MV-4-11 (cell line): ENCODE measurements around the gene MTF1.

ENCODE experiments used
- DNase-seq: peaks from one replicate; lab custom pipeline; 2025; lab: John Stamatoyannopoulos, UW

Gene MTF1

DNA sequence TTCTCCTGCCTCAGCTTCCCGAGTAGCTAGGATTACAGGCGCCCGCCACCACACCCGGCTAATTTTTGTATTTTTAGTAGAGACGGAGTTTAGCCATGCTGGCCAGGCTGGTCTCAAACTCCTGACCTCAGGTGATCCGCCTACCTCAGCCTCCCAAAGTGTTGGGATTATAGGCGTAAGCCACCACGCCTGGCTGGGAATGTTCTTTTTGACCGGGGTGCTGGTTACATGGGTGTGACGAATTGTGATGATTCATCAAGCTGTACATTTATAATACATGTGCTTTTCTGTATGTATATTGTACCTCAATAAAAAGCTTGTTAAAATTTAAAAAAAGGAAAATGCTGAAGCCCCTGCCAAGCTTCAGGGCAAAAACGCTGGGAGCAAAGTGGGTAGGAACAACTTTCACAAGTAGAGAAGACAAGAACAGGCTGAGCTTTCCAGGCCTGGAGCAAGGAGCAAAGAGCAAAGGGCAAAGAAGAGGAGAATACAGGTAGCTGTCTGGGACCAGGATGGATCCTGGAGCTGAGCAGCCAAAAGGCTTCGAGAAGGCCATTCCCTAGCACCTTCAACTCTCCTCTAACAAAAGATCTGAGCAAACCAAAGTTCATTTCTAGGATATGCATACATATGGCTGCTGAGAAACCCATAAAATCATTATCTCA is 30.9 kb downstream of the MTF1 start:
- DNase-seq = no peak

DNA sequence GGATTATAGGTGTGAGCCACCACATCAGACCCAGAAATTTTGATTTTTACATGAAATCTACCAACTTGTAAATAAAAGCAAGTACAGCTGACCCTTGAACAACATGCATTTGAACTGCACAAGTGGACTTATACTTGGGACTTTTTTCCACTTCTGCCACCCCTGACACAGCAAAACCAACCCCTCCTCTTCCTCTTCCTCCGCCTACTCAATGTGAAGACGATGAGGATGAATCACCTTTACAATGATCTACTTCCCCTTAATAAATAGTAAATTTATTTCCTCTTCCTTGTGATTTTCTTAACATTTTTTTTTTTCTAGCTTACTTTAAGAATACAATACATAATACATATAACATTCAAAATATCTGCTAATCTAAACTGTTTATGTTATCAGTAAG is 33.9 kb downstream of the MTF1 start:
- peak; percentile 42 for DNase-seq

DNA sequence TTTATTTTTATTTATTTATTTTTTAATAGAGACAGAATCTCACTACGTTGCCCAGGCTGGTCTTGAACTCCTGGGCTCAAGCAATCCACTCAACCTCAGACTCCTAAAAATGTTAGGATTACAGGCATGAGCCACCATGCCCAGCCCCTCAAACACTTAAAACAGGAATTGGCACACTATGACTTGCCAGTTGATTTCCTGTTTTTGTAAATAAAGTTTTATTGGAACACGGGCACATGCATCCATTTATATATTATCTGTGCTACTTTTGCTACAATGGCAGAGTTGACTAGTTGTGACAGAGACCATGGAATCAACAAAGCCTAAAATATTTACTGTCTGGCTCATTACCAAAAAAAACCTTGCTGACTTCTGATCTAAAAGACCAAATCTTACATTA is 35.4 kb downstream of the MTF1 start:
- no peak for DNase-seq

DNA sequence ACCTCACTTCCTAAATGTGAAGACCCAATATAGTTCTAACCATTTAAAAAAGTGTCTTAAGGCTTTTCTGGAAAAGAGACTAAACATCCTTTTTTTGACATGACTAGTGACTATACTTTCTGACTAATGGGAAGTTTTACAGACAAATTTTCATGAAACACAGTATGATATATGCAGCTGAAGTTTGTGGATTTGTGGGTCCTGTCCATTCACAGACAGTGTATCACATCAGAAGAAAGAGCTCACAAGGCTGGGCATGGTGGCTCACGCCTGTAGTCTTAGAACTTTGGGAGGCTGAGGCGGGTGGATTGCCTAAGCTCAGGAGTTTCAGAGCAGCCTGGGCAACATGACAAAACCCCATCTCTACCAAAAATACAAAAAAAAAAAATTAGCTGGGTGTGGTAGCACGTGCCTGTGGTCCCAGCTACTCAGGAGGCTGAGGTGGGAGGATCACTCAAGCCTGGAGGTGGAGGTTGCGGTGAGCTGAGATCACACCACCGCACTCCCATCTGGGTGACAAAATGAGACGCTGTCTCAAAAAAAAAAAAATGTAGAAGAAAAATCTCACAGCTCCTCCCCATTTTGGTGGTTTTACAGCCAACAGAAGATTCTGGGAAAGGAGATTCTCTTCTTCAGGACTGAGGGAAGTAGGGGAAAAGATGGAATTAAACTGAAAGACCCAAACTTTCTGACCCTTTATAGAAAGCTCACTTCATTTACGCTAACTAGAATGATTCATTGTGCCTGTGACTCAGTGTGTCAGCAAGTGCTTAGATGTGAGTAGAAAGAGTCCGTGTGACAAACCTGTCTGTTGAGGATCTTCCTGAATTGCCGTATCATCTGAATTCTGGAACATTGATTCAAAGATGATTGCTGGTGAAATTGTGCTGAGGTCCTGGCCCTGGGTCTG is 36.2 kb downstream of the MTF1 start:
- no peak for DNase-seq

DNA sequence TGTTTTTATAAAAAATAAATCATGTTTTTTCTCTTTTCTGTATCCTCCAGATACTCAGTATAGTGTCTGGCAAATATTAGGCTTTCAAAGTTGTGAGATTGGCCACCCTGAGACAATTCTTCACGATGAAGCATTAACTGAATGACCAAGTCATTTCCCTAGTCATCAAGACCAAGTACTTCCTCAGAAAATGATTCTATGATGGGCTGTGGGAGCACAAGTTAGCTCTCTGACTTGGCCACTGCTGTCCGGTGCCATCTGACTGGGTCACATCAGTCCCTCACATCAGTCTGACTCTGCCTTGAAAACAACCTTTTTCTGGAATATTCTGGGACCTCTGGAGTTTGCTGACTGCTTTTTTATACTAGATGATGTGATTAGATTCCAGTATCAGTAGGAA is 37.9 kb downstream of the MTF1 start:
- DNase-seq = no peak

DNA sequence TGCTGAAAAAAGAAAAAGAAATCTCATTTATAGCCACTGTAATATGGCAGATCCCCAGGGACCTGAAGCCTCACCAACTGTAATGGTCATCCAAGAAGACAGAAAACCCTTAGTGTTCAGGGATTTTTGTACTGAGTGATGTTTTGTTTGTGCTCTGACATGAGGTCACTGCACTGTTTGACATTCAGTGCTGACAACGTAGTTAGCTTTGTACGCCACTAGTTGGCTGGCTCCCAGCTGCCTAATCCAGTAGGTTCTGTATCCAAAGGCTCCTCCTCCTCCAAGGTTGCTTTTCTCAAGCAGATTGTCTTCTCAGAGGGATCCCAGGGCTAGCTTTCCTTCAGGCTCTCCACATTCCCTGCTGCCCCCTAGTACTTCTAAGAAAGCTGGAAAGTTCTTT is 41.9 kb downstream of the MTF1 start:
- DNase-seq = no peak

DNA sequence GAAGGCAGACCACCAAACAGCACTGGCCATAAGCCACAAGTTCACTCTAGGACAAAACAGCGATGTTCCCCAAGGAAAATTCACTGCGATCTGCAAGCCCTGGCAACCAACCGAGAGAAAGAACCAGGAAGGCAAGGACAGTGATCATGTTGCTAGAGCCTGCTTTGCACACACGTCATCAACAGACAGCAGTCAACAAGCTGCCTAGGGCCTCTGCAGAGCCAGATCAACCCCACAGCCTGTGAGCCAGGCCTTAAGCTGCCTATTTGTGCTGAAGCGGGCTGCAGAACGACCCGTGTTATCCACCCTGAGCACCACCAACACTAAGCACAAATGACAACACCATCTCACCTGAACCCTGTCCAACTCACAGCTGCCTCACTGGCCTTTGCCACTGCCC is 45.1 kb downstream of the MTF1 start:
- no peak for DNase-seq

DNA sequence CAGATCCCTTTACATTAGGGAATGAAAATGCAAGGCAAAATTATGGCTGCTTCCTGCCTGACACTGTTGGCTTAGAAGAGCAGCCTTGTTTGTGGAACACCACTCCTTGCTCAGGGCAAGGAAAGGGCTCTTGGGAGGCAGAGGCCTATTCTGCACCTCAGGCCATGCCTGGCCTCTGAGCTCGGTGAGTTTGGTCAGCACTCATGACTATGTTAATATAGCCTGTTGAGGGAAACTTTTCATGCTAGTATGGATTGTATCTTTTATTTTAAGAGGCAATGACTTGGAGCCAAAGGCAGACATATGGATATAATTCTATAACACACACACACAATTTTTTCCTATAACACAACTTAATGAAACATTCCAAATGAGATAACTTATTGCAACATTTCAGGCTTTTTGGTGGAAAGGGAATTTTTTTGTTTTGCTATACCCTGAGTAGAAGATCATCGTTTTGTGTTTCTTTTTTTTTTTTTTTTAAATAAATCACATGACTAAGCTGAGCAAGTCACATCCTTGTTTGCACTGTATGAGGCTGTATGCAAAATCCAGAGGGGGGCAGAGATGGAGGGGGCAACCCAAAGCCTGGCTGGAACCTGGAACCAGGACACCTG is 45.8 kb downstream of the MTF1 start:
- no peak for DNase-seq

DNA sequence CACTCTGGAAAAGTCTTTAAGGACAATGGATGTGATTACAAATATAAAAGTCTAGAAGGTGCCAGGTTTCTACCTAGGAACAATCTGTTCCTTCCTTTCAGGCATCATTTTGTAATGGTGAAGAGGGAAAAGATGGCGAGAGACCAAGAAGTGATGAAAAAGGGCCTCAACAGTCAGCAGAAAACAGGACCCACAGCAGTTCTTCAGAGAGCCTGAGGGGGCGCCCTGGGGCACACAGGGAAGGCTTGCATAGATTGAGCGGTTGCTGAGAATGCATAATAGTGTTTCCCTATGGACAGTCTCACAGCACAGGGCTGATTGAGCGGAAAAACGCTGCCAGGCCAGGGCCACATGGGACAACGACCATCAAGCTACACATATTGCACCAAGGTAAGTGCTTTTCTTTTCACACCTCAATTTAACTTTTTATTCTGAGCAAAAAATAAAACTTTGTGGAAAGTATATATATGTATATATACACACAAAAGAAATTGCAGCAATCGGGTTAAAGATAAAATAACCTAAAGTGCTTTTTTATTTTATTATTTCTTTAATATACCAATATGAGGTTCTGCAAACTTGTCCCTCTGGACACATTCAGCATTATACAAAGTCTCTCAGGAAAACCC is 48.3 kb downstream of the MTF1 start:
- DNase-seq = peak; percentile 65

DNA sequence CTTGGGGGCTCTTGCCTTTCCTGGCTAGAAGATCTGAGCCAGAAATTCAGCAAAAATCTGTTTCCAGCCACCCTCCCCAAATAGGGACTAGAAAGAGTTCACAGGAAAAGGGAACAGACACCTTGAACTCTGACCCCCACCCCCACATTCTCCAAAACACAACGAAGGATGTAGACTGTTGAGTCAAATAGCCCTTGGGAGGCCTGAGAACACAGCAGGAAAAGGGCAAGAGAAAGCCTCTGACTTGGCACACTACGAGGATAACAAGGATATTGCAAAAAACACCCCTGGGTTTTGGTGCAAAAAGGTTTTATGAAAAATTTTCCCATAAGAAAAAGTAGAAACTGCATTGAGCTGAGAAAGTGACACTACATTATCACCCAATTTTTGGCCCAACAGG is 49.5 kb downstream of the MTF1 start:
- no peak for DNase-seq

DNA sequence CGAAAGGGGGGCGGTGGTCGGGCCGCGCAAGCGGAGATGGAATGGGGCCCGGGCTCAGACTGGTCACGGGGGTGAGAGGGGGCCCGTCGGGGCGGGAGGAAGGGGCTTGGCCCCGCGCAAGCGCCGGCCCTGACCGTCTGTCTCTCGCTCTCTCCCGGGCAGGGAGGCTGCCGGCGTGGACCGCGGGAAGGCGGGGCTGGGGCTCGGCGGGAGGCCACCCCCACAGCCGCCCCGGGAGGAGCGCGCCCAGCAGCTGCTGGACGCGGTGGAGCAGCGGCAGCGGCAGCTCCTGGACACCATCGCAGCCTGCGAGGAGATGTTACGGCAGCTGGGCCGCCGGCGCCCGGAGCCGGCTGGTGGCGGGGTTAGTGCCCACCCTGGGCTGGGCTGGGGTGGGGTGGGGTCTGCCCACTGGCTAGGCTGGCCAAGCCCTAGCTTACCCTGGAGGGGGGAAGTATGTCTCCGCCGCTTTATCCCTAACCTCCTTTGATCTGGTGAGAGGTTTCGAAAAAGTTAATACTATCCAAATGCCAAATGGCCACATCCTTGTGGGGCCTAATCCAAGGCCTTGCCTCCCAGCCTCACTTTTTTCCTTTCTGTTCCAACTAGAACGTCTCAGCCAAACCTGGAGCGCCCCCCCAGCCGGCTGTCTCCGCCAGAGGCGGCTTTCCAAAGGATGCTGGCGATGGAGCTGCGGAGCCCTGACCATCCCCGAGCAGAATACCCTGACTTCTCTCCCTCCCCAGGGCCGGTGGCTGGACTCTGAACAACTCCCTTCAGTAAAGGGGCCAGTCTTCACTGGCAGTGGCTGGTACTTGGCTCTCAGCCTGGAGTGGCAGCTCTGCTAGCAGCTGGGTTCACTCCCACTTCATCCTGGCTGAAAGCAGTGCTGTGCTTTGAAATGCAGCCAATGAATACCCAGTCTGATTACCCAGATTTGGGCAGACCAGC is 50.7 kb downstream of the MTF1 start:
- no peak for DNase-seq

DNA sequence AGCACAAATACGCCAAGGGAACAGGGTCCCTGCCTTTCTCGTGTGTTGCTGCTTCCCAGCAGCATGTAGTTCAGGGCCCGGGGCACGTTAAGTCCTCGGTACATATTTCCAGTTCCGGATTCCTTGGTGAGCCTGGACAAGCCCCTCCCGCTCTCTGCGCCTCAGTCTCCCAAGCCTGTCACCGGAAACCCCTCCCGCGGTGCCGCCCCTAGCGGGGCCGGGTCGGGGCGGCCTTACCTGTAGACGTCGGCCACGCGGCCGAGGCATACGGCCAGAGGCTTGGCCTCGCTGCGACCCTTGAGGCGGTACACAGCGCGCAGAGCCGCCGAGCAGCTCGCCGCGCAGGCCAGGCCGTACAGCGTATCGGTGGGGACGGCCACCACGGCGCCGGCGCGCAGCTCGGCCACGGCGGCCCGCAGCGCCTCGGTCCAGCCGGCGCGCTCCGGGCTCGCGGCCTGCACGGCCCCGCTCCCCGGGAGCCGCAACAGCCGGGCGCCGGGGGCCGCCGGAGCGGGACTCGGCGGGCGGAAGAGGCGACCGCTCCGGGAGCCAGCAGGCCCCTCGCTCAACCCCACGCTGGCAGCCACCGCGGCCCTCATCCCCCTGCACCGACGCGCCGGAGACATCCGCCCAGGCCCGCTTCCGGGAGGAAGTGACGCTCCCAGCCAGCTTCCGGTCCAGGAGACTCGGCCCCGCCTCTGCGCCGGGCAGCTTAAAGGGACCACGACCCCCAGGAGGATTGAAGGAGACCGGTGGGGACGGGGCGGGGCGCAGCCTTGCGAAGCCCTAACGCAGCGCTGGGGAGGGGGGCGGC is 51.6 kb downstream of the MTF1 start, which contains the start of the genes C1orf122 and YRDC:
TSS of gene C1orf122 (plus strand) at position 236 of the 814 bp plus-strand sequence. CDS start 615 bp downstream, outside the sequence.
TSS of gene YRDC (minus strand) at position 654 of the 814 bp plus-strand sequence. CDS start at position 626, 28 bp downstream.
- DNase-seq = peak; percentile 85

DNA sequence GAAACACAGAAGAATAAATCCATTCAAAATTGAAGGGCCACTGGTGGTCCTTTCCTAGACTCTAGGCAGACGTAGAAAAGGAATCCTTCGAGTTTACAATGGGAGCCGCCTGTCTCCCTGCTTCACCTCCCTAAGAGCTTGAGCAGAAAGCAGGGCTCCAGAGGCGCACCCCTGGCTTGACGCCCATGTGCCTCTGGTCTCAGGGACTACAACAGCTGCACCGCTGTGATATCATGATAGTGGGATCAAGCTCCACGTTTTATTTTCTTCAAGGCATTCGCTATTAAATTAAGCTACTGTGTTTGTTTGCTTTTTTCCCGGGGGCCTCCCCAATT is 52.2 kb downstream of the MTF1 start:
- DNase-seq = no peak

DNA sequence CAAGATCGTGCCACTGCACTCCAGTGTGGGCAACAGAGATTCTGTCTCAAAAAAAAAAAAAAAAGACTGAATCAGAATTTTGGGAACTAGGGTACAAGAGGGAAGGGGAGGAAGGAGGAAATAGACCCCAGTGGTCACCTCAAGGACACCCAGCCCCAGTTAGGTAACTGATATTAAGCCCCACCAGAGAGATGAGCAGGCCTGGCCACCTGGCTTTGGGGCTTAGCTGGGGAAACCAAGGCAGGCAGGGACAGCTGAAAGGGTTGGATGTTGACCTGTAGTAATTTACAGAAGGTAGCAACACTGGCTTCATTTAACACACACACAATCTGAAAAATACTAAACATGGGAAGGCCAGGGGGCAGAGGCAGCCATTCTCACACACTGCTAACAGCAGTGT is 57.0 kb downstream of the MTF1 start:
- DNase-seq = no peak

DNA sequence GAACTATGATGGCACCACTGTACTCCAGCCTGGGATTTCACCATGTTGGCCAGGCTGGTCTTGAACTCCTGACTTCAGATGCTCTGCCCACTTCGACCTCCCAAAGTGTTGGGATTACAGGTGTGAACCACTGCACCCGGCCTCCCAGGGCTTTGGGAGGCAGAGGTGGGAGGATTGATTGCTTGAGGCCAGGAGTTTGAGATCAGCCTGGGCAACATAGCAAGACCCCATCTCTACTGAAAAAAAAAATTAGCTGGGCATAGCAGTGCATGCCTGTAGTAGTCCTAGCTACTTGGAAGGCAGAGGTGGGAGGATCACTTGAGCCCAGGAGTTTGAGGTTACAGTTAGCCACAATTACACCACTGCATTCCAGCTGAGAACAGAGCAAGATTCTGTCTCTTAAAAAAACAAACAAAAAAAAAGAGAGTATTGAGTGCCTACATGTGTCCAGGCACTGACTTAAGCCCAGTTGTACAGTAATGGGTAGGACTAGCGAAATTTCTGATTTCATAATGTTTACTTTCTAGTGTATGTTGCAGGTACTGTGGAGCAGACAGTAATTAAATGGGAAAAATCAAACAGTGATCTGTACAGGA is 61.5 kb downstream of the MTF1 start:
- DNase-seq = peak; percentile 27

DNA sequence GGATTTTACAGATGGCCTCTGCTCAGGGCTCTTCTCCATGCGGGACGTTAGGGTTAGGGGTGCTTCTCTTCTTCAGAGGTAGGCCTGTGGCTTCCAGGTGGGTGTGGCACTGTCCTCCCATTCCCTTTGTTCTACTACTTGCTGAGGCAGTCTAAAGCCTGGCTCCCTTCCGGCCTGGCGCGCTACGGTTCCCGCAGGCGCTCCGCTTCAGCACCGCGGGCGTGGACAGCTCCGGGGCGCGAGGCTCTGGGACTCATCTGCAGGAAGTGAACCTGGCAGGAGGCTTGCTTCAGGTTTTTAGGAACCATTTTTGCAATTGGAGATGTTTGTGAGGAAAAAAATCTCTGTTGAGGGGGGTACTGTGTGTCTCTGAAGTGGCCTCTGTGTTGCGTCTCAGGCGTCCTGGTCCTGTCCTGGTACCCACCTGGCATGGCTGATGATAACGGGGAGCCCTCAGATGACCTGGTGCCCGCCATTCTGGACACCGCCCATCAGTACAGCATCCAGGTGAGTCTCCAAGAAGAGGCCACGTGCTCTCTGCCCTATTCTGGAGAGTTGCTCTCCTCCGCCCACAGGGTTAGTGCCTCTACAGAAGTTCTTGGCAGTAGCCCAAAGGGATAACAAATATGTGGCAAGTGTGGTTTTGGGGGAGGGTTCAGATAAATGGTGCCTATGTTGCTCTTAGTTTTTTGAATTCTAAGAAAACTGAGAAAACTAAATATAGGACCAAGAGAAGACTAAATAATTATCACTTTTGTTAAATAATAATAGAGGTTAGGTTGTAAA is 63.9 kb downstream of the MTF1 start:
- DNase-seq = peak; percentile 53

DNA sequence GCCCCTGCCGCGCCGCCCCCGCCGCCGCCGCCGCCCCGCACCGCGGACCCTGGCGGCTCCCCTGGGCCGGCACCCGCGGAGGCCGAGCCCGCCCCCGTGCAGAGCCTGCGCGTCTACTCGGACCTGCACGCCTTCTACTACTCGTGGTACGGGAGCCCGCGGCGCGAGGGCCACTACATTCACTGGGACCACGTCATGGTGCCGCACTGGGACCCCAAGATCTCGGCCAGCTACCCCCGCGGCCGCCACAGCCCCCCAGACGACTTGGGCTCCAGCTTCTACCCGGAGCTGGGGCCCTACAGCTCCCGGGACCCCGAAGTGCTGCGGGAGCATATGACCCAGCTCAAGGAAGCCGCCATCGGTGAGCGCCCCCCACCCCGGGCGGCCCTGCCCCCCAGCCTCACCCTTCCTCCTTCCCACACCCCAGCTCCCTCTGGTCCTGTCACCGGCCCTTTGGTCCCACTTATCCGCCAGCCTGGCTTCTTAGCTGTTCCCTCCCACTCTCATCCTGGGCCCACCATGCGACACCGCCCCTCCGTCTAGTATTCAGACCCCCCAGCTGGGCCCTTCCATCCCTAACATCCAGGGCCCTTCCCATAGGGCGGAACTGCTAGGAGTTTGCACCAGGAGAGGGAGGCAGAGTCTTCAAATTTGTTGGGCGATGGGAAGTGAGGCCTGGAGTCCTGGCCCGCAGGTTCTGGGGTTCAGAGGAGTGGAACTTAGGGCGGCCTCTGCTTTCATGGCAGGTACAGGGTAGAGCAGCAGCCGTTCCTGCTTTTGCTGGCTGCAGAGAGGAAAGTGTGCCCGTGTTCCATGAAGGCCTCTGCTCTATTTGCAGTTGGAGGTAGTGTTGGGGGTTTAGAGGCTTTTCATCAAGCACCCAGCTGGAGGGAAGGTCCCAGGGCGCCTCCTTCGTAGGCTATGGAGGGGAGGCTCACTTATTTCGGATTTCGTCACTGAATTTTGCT is 64.7 kb downstream of the MTF1 start:
- DNase-seq = no peak

DNA sequence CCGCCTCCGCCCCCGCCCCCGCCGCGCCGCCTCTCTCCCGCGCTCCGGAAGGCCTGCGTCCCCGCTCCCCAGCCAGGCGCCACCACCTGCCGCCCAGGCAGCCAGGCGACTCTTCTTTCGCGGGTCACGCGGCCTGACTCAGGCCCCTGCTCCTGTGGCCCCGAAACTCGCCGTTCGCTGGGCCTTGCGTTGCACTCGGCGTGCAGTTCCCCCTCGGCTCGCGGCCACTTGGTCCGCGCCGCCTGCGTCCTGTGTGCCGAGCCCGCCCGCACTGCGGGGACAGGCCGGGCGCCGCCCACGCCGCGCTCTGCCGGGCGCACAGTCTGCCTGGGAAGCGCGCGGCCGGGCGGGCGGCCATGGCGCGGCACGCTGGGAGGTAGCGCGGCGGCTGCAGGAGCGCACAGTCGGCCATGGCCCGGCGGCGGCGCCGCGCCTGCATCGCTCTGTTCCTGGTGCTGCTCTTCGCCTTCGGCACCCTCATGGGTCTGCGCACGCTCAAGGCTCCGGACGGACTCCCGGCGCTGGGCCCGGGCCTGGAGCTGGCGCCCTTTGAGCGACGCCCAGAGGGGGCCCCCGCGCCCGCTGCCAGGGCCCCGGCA is 65.5 kb downstream of the MTF1 start, which contains the start of gene MANEAL:
TSS of gene MANEAL (plus strand) at position 75 of the 599 bp plus-strand sequence. CDS start at position 411, 336 bp downstream.
- peak; percentile 57 for DNase-seq
